ENCODE measurements around the gene GFRA4. TPM values are rescaled to one million over a fixed set of nuclear protein-coding genes. Genes with fewer than 3 reads are reported as not detected.

The GFRA4 gene
- total RNA-seq, 6 donors from 2014 or later = not detected

GRCh38 chr20:3705491-3705969 is 42.3 kb upstream of the GFRA4 start:
- peaks cover 5 to 9% (median 6%) of the 10 kb centered on the region in 4 donors for H3K4me1 ChIP-seq
- no peak overlapping the region for H3K27ac ChIP-seq
- ATAC-seq (ENCODE audit: low FRiP score in 2 of 2) (no peak), DNase-seq (no peak)
- H3K27me3 ChIP-seq = no peaks in the 10 kb centered on the region
- H3K4me3 ChIP-seq = no peak overlapping the region
- WGBS, 2 donors = 71 to 95% methylated on average over 6 to 14 of the region's 14 CpGs
- H3K36me3 ChIP-seq = no peaks in the 10 kb centered on the region
- TF ChIP-seq POLR2A (IDR thresholded peaks at IDR 0.05) (no peak), CTCF (IDR thresholded peaks at IDR 0.05) (no peak), POLR2AphosphoS5 (IDR thresholded peaks at IDR 0.05) (no peak)
- no peaks in the 10 kb centered on the region for H3K9me3 ChIP-seq

GRCh38 chr20:3704087-3704486 is 40.9 kb upstream of the GFRA4 start:
- WGBS, 2 donors = 68 to 73% methylated on average over 5 of the region's 5 CpGs
- Histone ChIP-seq H3K27me3 (no peaks in the 10 kb centered on the region), H3K36me3 (no peaks in the 10 kb centered on the region), H3K4me3 (no peak overlapping the region), H3K27ac (no peak overlapping the region), H3K9me3 (no peaks in the 10 kb centered on the region), H3K4me1 (no peaks in the 10 kb centered on the region)
- TF ChIP-seq EP300 (IDR thresholded peaks at IDR 0.05) (no peak), POLR2AphosphoS5 (IDR thresholded peaks at IDR 0.05) (no peak), CTCF (IDR thresholded peaks at IDR 0.05) (no peak), POLR2A (IDR thresholded peaks at IDR 0.05) (no peak)
- DNase-seq (no peak), ATAC-seq (ENCODE audit: low FRiP score in 2 of 2) (no peak)

- Histone ChIP-seq H3K9me3 (no peaks in the 10 kb centered on the region), H3K27me3 (no peaks in the 10 kb centered on the region), H3K4me1 (no peaks in the 10 kb centered on the region), H3K36me3 (no peaks in the 10 kb centered on the region), H3K27ac (no peak overlapping the region), H3K4me3 (no peak overlapping the region)
- WGBS, 2 donors = 88 to 95% methylated on average over 8 to 11 of the region's 11 CpGs
- no peak for TF ChIP-seq POLR2A (IDR thresholded peaks at IDR 0.05)
- TF ChIP-seq EP300 (IDR thresholded peaks at IDR 0.05) = no peak
- TF ChIP-seq CTCF (IDR thresholded peaks at IDR 0.05) = no peak
- no peak for TF ChIP-seq POLR2AphosphoS5 (IDR thresholded peaks at IDR 0.05)
- no peak for ATAC-seq (ENCODE audit: low FRiP score in 2 of 2)
- DNase-seq = no peak
Observed at GRCh38 chr20:3702611-3703391, 39.6 kb upstream of the GFRA4 start.

- Histone ChIP-seq H3K36me3 (no peaks in the 10 kb centered on the region), H3K27me3 (no peaks in the 10 kb centered on the region), H3K4me1 (no peaks in the 10 kb centered on the region), H3K9me3 (peaks cover 0 to 4% (median under 1%) of the 10 kb centered on the region in 4 donors), H3K27ac (no peak overlapping the region), H3K4me3 (no peak overlapping the region)
- 80 to 85% methylated on average over 10 to 13 of the region's 13 CpGs for WGBS, 2 donors
- DNase-seq (no peak), ATAC-seq (ENCODE audit: low FRiP score in 2 of 2) (no peak)
- TF ChIP-seq POLR2AphosphoS5 (IDR thresholded peaks at IDR 0.05) (no peak), POLR2A (IDR thresholded peaks at IDR 0.05) (no peak), EP300 (IDR thresholded peaks at IDR 0.05) (no peak), CTCF (IDR thresholded peaks at IDR 0.05) (no peak)
Observed at GRCh38 chr20:3701061-3701998, 38.1 kb upstream of the GFRA4 start.

All from upper lobe of left lung (tissue), 6 donors.